NCI-H774 (cell line): ENCODE results near the gene SPRR2D.
"Not testable (repeated sequence)": the region's sequence is repeated elsewhere in the genome, so short reads cannot be mapped to it uniquely, and the experiment has no call there.

Experiments used
- DNase-seq: peaks from one replicate; lab custom pipeline; 2025; lab: John Stamatoyannopoulos, UW

The SPRR2D gene

DNA sequence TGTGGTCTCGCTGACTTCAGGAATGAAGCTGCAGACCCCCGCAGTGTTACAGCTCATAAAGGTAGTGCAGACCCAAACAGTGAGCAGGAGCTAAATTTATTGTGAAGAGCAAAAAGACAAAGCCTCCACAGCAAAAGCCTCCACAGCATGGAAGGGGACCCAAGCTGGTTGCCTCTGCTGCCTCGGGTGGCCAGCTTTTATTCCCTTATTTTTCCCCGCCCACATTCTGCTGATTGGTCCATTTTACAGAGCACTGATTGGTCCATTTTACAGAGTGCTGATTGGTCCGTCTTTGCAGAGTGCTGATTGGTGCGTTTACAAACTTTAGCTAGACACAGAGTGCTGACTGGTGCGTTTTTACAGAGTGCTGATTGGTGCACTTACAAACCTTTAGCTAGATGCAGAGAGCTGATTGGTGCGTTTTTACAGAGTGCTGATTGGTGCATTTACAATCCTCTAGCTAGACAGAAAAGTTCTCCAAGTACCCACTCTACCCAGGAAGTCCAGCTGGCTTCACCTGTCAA is 29.6 kb downstream of the SPRR2D start:
- DNase-seq, result not testable (repeated sequence)

DNA sequence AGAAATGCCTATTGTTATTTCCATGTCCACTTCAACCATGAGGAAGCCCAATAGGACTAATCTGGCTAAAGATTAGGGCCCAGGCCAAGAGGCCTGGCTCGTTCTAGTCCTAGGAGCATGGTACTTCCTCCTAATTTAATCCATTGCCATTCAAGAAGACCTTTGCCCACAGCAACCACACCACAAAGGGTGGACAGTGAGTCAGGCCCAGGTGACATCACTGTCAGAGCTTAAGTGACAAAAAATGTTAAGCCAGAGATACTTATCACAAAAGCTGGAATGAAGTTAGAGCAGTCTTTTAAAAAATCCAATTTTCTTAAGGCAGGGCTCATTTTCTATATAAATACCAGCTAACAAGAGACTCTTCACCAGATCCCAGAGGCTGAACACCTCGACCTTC is 39.5 kb downstream of the SPRR2D start, which contains the start of gene SPRR3:
SPRR3 (plus strand) TSS at position 368 of the 400 bp plus-strand sequence. CDS start 1,272 bp downstream, outside the sequence.
- DNase-seq, result no peak

DNA sequence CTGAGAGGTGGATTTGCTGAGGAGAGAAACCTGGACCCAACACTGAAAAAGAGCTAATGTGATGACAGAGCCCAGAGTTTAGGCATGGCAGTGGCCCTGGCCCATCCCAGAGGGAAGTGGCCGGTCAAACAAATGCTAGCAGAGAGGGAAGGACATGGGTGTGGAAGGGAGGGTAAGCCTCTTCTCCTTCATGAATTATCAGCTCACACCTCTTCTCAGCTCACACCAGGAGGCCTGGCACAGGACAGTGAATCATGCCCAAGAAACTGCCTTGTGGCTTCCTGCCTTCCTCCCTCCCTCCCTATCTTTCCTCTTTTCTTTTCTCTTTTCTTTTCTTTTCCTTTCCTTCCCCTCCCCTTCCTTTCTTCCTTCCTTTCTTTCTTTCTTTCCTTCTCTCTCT is 40.6 kb downstream of the SPRR2D start:
- DNase-seq, result no peak

DNA sequence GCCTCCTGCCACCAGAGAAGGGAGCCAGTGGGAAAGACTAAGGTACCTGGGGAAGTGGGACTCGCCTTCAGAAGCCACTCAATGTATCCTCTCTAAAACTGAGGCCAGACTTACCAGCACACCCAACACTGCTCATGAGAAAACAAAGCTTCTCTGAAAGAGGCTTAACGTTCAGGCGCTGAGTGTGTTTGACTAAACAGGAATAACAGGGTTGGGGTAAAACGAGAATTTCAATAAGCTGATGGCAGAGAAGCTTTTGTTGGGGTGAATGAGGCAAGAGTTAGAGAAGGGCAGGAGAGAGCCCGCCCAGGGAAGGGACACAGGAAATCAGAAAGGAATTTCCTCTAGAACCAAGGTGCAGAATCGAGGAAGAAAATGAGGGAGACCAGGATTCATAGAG is 41.1 kb downstream of the SPRR2D start:
- DNase-seq, result no peak

- no peak for DNase-seq
Measured at GRCh38 chr1:152998476-152998875, 42.4 kb downstream of the SPRR2D start.

GRCh38 chr1:152997901-152998300 is 43.0 kb downstream of the SPRR2D start:
- DNase-seq, result no peak

- DNase-seq, result no peak
Measured at GRCh38 chr1:152996633-152997400, 44.1 kb downstream of the SPRR2D start.

- no peak for DNase-seq
Measured at GRCh38 chr1:152995842-152996241, 45.1 kb downstream of the SPRR2D start.

DNA sequence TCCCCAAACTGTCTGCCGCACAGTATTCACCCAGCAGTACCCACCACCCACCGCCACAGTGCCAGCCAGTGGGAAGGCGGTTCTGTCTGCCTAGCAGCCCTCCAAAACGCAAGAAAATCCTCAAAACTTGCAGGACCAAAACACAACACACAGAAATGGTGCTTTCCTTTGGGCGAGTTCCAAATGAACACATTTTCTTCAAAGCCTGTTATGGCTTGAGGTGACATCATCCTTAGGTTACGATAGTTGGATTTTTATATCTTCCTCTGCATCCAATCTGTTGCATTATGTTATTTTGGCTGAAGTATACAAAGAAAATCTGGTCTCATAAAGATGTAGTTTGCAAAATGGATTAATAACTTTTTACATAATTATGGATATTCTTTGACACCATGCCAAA is 47.7 kb downstream of the SPRR2D start:
- no peak for DNase-seq
